Measurements from ENCODE around the gene CRYBA4.

DNA sequence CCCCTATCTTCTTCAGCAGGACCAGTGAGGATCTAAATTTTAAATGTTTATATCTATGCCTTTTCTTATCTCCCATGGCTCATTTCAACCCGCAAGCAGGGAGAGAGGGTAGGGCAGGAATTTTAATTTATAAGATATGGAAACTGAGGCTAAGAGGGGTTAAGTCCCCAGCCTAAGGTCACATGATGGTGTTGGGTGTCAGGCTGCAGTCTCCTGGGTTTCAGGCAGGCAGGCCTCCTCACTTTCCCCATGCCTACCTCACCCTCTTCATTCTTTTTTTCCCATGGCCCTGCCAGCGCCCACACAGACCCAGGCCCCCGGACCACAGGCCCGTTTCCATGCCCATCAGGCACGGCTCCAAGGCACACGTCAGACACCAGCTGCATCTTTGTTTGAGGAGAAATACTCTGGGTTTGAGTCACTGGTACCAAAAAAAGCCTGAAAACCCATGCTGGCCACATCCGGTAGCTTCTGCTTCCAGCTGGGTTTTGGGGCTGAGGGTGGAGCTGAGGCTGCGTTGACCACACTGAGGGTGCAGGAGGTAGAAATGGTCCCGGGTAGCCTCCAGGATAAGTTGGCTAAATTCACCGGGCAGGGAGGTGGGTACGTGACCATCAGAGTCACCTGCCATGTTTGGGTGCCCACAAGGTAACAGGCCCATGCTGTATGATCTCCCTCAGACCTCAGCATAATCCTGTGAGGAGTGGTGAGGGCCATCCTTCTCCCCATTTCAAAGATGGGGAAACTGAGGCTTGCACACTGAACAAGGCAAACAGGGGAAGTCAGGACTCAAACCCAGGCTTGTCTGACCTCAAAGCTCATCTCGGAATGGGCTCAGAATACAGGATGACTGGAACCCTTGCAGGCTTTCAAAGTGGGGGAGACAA is 11.4 kb upstream of the CRYBA4 start:
- TF ChIP-seq ZNF660 (CRISPR knock-in tag; IDR thresholded peaks at IDR 0.05; ENCODE audit: borderline replicate concordance, low read depth) (no peak), RELA (CRISPR knock-in tag; IDR thresholded peaks at IDR 0.05) (no peak), YY1 (IDR thresholded peaks at IDR 0.05; ENCODE audit: insufficient read depth, insufficient replicate concordance, low read depth, low read length) (no peak), POLR2A (IDR thresholded peaks at IDR 0.05; ENCODE audit: insufficient read depth in 1 of 2, low read depth in 2 of 2, low read length in 2 of 2) (no peak), RFX5 (IDR thresholded peaks at IDR 0.05; ENCODE audit: low read depth, low read length) (no peak), ZBTB3 (CRISPR knock-in tag; IDR thresholded peaks at IDR 0.05; ENCODE audit: borderline replicate concordance, low read depth) (no peak), CBX5 (CRISPR knock-in tag; IDR thresholded peaks at IDR 0.05; ENCODE audit: borderline replicate concordance) (no peak)
- TF ChIP-seq, protein P1, sequence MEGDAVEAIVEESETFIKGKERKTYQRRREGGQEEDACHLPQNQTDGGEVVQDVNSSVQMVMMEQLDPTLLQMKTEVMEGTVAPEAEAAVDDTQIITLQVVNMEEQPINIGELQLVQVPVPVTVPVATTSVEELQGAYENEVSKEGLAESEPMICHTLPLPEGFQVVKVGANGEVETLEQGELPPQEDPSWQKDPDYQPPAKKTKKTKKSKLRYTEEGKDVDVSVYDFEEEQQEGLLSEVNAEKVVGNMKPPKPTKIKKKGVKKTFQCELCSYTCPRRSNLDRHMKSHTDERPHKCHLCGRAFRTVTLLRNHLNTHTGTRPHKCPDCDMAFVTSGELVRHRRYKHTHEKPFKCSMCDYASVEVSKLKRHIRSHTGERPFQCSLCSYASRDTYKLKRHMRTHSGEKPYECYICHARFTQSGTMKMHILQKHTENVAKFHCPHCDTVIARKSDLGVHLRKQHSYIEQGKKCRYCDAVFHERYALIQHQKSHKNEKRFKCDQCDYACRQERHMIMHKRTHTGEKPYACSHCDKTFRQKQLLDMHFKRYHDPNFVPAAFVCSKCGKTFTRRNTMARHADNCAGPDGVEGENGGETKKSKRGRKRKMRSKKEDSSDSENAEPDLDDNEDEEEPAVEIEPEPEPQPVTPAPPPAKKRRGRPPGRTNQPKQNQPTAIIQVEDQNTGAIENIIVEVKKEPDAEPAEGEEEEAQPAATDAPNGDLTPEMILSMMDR (CRISPR knock-in tag; IDR thresholded peaks at IDR 0.05), result no peak
- TF ChIP-seq, protein P2, sequence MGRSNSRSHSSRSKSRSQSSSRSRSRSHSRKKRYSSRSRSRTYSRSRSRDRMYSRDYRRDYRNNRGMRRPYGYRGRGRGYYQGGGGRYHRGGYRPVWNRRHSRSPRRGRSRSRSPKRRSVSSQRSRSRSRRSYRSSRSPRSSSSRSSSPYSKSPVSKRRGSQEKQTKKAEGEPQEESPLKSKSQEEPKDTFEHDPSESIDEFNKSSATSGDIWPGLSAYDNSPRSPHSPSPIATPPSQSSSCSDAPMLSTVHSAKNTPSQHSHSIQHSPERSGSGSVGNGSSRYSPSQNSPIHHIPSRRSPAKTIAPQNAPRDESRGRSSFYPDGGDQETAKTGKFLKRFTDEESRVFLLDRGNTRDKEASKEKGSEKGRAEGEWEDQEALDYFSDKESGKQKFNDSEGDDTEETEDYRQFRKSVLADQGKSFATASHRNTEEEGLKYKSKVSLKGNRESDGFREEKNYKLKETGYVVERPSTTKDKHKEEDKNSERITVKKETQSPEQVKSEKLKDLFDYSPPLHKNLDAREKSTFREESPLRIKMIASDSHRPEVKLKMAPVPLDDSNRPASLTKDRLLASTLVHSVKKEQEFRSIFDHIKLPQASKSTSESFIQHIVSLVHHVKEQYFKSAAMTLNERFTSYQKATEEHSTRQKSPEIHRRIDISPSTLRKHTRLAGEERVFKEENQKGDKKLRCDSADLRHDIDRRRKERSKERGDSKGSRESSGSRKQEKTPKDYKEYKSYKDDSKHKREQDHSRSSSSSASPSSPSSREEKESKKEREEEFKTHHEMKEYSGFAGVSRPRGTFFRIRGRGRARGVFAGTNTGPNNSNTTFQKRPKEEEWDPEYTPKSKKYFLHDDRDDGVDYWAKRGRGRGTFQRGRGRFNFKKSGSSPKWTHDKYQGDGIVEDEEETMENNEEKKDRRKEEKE (IDR thresholded peaks at IDR 0.05), result no peak
- TF ChIP-seq, protein P3, sequence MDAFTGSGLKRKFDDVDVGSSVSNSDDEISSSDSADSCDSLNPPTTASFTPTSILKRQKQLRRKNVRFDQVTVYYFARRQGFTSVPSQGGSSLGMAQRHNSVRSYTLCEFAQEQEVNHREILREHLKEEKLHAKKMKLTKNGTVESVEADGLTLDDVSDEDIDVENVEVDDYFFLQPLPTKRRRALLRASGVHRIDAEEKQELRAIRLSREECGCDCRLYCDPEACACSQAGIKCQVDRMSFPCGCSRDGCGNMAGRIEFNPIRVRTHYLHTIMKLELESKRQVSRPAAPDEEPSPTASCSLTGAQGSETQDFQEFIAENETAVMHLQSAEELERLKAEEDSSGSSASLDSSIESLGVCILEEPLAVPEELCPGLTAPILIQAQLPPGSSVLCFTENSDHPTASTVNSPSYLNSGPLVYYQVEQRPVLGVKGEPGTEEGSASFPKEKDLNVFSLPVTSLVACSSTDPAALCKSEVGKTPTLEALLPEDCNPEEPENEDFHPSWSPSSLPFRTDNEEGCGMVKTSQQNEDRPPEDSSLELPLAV (CRISPR knock-in tag; conservative IDR thresholded peaks at IDR 0.05; ENCODE audit: low read depth), result no peak
- TF ChIP-seq, protein P4, sequence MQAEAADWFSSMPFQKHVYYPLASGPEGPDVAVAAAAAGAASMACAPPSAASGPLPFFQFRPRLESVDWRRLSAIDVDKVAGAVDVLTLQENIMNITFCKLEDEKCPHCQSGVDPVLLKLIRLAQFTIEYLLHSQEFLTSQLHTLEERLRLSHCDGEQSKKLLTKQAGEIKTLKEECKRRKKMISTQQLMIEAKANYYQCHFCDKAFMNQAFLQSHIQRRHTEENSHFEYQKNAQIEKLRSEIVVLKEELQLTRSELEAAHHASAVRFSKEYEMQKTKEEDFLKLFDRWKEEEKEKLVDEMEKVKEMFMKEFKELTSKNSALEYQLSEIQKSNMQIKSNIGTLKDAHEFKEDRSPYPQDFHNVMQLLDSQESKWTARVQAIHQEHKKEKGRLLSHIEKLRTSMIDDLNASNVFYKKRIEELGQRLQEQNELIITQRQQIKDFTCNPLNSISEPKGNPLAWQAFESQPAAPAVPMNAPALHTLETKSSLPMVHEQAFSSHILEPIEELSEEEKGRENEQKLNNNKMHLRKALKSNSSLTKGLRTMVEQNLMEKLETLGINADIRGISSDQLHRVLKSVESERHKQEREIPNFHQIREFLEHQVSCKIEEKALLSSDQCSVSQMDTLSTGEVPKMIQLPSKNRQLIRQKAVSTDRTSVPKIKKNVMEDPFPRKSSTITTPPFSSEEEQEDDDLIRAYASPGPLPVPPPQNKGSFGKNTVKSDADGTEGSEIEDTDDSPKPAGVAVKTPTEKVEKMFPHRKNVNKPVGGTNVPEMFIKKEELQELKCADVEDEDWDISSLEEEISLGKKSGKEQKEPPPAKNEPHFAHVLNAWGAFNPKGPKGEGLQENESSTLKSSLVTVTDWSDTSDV (CRISPR knock-in tag; IDR thresholded peaks at IDR 0.05), result no peak
- TF ChIP-seq, protein P5, sequence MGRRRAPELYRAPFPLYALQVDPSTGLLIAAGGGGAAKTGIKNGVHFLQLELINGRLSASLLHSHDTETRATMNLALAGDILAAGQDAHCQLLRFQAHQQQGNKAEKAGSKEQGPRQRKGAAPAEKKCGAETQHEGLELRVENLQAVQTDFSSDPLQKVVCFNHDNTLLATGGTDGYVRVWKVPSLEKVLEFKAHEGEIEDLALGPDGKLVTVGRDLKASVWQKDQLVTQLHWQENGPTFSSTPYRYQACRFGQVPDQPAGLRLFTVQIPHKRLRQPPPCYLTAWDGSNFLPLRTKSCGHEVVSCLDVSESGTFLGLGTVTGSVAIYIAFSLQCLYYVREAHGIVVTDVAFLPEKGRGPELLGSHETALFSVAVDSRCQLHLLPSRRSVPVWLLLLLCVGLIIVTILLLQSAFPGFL (CRISPR knock-in tag; IDR thresholded peaks at IDR 0.05), result no peak
- TF ChIP-seq, protein P6, sequence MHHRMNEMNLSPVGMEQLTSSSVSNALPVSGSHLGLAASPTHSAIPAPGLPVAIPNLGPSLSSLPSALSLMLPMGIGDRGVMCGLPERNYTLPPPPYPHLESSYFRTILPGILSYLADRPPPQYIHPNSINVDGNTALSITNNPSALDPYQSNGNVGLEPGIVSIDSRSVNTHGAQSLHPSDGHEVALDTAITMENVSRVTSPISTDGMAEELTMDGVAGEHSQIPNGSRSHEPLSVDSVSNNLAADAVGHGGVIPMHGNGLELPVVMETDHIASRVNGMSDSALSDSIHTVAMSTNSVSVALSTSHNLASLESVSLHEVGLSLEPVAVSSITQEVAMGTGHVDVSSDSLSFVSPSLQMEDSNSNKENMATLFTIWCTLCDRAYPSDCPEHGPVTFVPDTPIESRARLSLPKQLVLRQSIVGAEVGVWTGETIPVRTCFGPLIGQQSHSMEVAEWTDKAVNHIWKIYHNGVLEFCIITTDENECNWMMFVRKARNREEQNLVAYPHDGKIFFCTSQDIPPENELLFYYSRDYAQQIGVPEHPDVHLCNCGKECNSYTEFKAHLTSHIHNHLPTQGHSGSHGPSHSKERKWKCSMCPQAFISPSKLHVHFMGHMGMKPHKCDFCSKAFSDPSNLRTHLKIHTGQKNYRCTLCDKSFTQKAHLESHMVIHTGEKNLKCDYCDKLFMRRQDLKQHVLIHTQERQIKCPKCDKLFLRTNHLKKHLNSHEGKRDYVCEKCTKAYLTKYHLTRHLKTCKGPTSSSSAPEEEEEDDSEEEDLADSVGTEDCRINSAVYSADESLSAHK (CRISPR knock-in tag; IDR thresholded peaks at IDR 0.05; ENCODE audit: borderline replicate concordance), result no peak
